Stimulated activated CD8-positive, alpha-beta memory T cell treated with anti-CD3 and anti-CD28 coated beads, Interleukin-2, amount 100 ng/mL, for 1 hour (primary cell): ENCODE data around the gene TTC13.

Source experiments
- DNase-seq, 2 donors: peaks; one replicate each; pipeline ENCODE4 v3.0.0-alpha.2; 2020; ENCODE audit warnings: low read depth in 2 of 2

The TTC13 gene

GRCh38 chr1:230948301-230948700 lies 30.4 kb downstream of the TTC13 start:
- DNase-seq: no peak

GRCh38 chr1:230943048-230943593 lies 35.5 kb downstream of the TTC13 start:
- no peak for DNase-seq

GRCh38 chr1:230940848-230941247 lies 37.8 kb downstream of the TTC13 start:
- DNase-seq: no peak

- no peak for DNase-seq
These were observed 38.7 kb downstream of the TTC13 start for GRCh38 chr1:230939806-230940489.

GRCh38 chr1:230938924-230939368 lies 39.7 kb downstream of the TTC13 start:
- no peak for DNase-seq

GRCh38 chr1:230937371-230937770 lies 41.3 kb downstream of the TTC13 start:
- no peak for DNase-seq

GRCh38 chr1:230936475-230936874 lies 42.2 kb downstream of the TTC13 start:
- DNase-seq: no peak

GRCh38 chr1:230935852-230936251 lies 42.8 kb downstream of the TTC13 start:
- DNase-seq: no peak

- no peak for DNase-seq
These were observed 47.7 kb downstream of the TTC13 start for GRCh38 chr1:230930986-230931385.

- no peak for DNase-seq
These were observed 52.5 kb downstream of the TTC13 start for GRCh38 chr1:230926182-230926581.

GRCh38 chr1:230925608-230926007 lies 53.1 kb downstream of the TTC13 start:
- DNase-seq: no peak

- DNase-seq: no peak
These were observed 55.5 kb downstream of the TTC13 start for GRCh38 chr1:230923176-230923575.

- no peak for DNase-seq
These were observed 56.0 kb downstream of the TTC13 start for GRCh38 chr1:230922620-230923019.

- no peak for DNase-seq
These were observed 59.5 kb downstream of the TTC13 start for GRCh38 chr1:230919207-230919606.

- DNase-seq: peak; percentile 47 to 65
These were observed 61.2 kb downstream of the TTC13 start for GRCh38 chr1:230917284-230918135.

- DNase-seq: no peak
These were observed 61.9 kb downstream of the TTC13 start for GRCh38 chr1:230916587-230917283.

- no peak for DNase-seq
These were observed 63.6 kb downstream of the TTC13 start for GRCh38 chr1:230915078-230915477.

- no peak for DNase-seq
These were observed 65.2 kb downstream of the TTC13 start for GRCh38 chr1:230913496-230913895.

- no peak for DNase-seq
These were observed 67.9 kb downstream of the TTC13 start for GRCh38 chr1:230910755-230911117.

- no peak for DNase-seq
These were observed 68.5 kb downstream of the TTC13 start for GRCh38 chr1:230909974-230910754.

- DNase-seq: no peak
These were observed 71.0 kb downstream of the TTC13 start for GRCh38 chr1:230907472-230908205.
